Thoracic aorta (tissue), 2 donors: Measurements from ENCODE around the gene MYO1D. TPM values are rescaled to one million over a fixed set of nuclear protein-coding genes. Genes with fewer than 3 reads are reported as not detected.

ENCODE experiments used
- ATAC-seq: fragments of 150-250 bp; one replicate; pipeline ENCODE4 v1.8.0; 2017; ENCODE audit warnings: low read depth; ENCODE audit not compliant: insufficient number of reproducible peaks, low FRiP score
- DNase-seq: peaks from one replicate; pipeline ENCODE4 v3.0.0-alpha.2; 2020; ENCODE audit warnings: low spot score
- H3K27ac ChIP-seq, 2 donors: fragments of 200-600 bp; sonication (generic); 1 replicate in 1 of 2; 2 replicates in 1 of 2; pipeline ENCODE4 v1.5.1; 2016; ENCODE audit warnings: mild to moderate bottlenecking in 2 of 2, moderate library complexity in 2 of 2
- H3K27me3 ChIP-seq: fragments of 200-600 bp; sonication (generic); replicated peaks from 2 replicates; pipeline ENCODE4 v1.6.0; 2016; ENCODE audit warnings: mild to moderate bottlenecking; ENCODE audit not compliant: insufficient read depth
- H3K36me3 ChIP-seq: fragments of 200-600 bp; sonication (generic); one replicate; pipeline ENCODE4 v1.5.1; 2016
- H3K4me1 ChIP-seq, 2 donors: fragments of 200-600 bp; sonication (generic); 1 replicate in 1 of 2; 2 replicates in 1 of 2; pipeline versions ENCODE4 v1.5.1 to v1.6.0; 2016; ENCODE audit warnings: low read depth in 2 of 2, mild to moderate bottlenecking in 1 of 2; ENCODE audit not compliant: control insufficient read depth in 1 of 2
- H3K4me3 ChIP-seq: fragments of 200-600 bp; sonication (generic); 2 replicates; pipeline ENCODE4 v1.5.1; 2016; ENCODE audit warnings: mild to moderate bottlenecking
- H3K9me3 ChIP-seq: fragments of 200-600 bp; sonication (generic); 2 replicates; pipeline ENCODE4 v1.5.1; 2016
- CTCF ChIP-seq: fragments of 200-600 bp; sonication (generic); IDR thresholded peaks from one replicate; pipeline ENCODE4 v1.5.1; 2019; ENCODE audit warnings: antibody characterized with exemption
- total RNA-seq, 2 donors: library from RNA; depleted of rRNA; stranded (reverse); fragments of >200 nt; gene quantifications; one replicate each; pipeline versions ENCODE4 v1.1.0 to v1.2.3, GENCODE V29; 2016

The MYO1D gene
- total RNA-seq, 2 donors from 2014 or later, result 257 to 370 TPM

DNA sequence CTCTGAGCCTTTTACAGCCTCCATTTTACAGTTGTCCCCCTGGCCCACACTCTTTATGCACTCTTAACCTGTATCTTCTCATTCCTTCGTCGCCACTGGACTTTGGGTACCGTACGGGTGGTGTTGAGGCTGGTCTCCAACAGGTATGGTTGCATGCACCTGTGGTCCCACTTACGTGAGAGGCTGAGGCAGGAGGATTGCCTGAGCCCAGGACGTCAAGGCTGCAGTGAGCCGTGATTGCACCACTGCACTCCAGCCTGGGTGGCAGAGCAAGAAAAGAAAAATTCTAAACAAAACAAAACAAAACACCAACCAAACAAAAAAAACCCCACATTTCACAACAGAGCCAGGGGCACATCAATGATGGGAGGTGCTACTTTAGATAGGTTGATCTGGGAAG is 36.7 kb upstream of the MYO1D start:
- Histone ChIP-seq H3K4me3 (no peak overlapping the region), H3K4me1 (peaks cover 5 to 24% of the 10 kb centered on the region in 2 donors), H3K27me3 (no peaks in the 10 kb centered on the region), H3K9me3 (no peaks in the 10 kb centered on the region), H3K36me3 (no peaks in the 10 kb centered on the region), H3K27ac (no peak overlapping the region)
- TF ChIP-seq CTCF, result no peak
- no peak for ATAC-seq
- no peak for DNase-seq

- H3K4me3 ChIP-seq, result peak overlapping the region; percentile 52
- no peaks in the 10 kb centered on the region for H3K27me3 ChIP-seq
- peak overlapping the region; percentile 54 to 81 for H3K27ac ChIP-seq
- ATAC-seq, result peak; percentile 61
- no peaks in the 10 kb centered on the region for H3K9me3 ChIP-seq
- peak; percentile 37 for DNase-seq
- TF ChIP-seq CTCF, result no peak
- no peaks in the 10 kb centered on the region for H3K36me3 ChIP-seq
- H3K4me1 ChIP-seq, result peaks cover 5 to 24% of the 10 kb centered on the region in 2 donors
These were observed 35.4 kb upstream of the MYO1D start for GRCh38 chr17:32912218-32912897.

DNA sequence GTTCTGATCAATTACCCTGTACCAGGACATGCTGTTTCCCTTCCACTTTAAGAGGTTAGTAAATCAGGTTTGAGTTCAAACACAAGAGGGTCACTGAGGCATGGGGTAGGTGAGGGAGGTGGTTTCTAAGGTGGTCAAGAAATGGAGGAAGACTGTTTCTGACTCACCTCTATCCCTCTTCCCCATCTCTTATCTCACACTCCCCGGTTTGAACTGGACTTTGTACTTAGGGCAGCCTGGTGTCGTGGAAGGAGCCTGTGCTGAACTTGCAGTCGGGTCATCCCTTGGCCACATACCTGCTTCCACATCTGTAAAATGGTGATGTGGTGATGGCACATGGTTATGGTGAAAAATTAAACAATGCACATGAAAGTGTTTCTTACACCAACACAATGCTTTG is 33.8 kb upstream of the MYO1D start:
- no peak overlapping the region for H3K4me3 ChIP-seq
- no peaks in the 10 kb centered on the region for H3K27me3 ChIP-seq
- no peak for TF ChIP-seq CTCF
- DNase-seq (no peak), ATAC-seq (no peak)
- H3K36me3 ChIP-seq, result no peaks in the 10 kb centered on the region
- peaks cover 5 to 24% of the 10 kb centered on the region in 2 donors for H3K4me1 ChIP-seq
- H3K27ac ChIP-seq, result no peak overlapping the region
- no peaks in the 10 kb centered on the region for H3K9me3 ChIP-seq

- Histone ChIP-seq H3K27ac (peak overlapping the region in 1 of 2 donors; percentile 23), H3K4me1 (peaks cover 5 to 24% of the 10 kb centered on the region in 2 donors), H3K9me3 (no peaks in the 10 kb centered on the region), H3K36me3 (no peaks in the 10 kb centered on the region), H3K27me3 (no peaks in the 10 kb centered on the region), H3K4me3 (no peak overlapping the region)
- peak; percentile 54 for DNase-seq
- peak; percentile 84 for TF ChIP-seq CTCF
- peak; percentile 77 for ATAC-seq
These were observed 33.0 kb upstream of the MYO1D start for GRCh38 chr17:32909787-32910369.

DNA sequence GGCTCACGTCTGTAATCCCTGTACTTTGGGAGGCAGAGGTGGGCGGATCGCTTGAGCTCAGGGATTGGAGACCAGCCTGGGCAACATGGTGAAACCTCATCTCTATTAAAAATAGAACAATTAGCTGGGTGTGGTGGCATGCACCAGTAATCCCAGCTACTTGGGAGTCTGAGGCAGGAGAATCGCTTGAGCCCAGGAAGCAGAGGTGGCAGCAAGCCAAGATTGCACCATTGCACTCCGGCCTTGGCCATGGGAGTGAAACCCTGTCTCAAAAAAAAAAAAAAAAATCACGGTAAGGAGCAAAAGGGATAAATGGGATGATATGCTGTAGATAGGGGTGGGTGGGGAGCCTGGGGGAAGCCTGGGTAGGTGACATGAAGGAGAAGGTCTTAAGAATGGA is 30.7 kb upstream of the MYO1D start:
- DNase-seq (no peak), ATAC-seq (no peak)
- H3K4me1 ChIP-seq, result peaks cover 5 to 22% of the 10 kb centered on the region in 2 donors
- no peak overlapping the region for H3K27ac ChIP-seq
- H3K36me3 ChIP-seq, result no peaks in the 10 kb centered on the region
- TF ChIP-seq CTCF, result no peak
- no peaks in the 10 kb centered on the region for H3K9me3 ChIP-seq
- no peaks in the 10 kb centered on the region for H3K27me3 ChIP-seq
- no peak overlapping the region for H3K4me3 ChIP-seq
